GM19025 (cell line): ENCODE results near the gene LSG1.
"Not testable (repeated sequence)": the region's sequence is repeated elsewhere in the genome, so short reads cannot be mapped to it uniquely, and the experiment has no call there.

Source experiments
- ATAC-seq: cut with Tn5 transposase; IDR thresholded peaks from one replicate; pipeline ENCODE4 v1.9.1; 2021; ENCODE audit warnings: mild to moderate bottlenecking, low read depth, moderate library complexity; ENCODE audit not compliant: unreplicated experiment

Gene LSG1

GRCh38 chr3:194658477-194659242 is 13.3 kb downstream of the LSG1 start:
- ATAC-seq, result no peak

- no peak for ATAC-seq
Measured at GRCh38 chr3:194657439-194657838, 14.6 kb downstream of the LSG1 start.

DNA sequence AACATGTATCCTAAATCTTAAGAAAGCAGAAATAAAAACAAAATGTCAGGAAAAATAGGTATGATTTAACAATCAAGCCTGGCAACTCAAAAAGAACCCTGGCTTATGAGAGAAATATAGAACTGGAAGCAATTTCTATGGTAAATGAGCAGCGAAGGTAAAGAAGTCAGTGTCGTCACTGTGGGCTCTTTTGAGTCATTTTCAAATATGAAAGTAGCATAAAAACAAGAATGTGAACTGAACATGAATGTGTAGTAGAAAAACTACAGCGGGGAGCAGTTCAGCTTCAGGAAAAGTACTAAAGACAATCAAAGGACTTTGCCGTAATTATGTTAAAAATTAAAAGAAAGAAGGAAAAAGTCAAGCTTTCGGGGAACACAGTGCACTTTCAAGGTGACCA is 17.5 kb downstream of the LSG1 start:
- peak; percentile 69 for ATAC-seq

DNA sequence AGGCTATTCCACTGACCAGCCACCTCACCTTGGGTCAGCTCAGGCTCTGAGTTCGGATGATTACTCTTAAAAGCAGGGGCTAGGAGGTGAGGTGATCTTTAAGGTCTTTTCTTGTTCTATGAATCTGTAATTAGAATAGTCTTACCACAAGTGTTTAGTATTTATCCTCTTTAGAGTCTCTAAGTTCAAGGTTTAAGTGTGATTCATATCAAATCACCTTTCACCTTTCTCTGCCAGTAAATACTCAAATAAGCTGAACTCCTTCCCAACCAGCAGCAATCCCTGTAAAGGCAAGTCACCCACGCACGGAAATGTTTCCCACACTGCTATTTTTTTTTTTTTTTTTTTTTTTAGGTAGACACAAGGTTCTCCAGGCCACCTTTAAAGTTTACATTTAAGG is 24.2 kb downstream of the LSG1 start:
- no peak for ATAC-seq

DNA sequence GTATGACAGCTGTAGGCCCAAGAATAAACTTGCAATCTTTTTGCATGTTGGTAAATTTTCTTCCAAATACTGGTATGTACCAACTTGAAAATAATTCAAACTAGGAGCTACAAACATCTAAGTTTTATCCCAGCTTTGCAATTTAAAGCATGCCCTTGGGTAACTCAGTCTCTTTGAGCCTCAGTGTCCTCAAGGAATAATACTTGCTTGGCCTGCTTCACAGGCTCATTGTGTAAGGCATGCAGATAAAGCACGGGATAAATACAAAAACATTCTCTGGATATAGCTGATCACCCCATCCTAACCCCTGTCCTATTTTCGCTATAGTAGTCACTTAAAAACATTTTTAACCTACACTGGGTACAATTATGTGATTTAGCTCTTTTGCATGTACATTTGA is 29.2 kb downstream of the LSG1 start:
- ATAC-seq, result no peak

DNA sequence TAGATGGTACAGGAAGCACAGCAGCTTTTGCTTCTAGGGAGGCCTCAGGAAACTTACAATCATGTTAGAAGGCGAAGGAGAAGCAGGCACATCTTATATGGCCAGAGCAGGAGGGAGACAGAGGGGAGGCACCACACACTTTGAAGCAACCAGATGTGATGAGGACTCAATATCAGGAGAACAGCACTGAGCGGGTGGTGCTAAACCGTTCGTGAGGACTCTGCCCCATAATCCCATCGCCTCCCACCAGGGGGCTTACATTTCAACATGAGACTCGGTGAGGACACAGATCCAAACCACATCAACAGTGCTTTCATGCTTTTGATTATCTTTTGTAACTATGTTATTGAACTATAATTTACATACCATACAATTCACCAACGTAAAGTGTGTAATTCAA is 31.2 kb downstream of the LSG1 start:
- ATAC-seq, result no peak

DNA sequence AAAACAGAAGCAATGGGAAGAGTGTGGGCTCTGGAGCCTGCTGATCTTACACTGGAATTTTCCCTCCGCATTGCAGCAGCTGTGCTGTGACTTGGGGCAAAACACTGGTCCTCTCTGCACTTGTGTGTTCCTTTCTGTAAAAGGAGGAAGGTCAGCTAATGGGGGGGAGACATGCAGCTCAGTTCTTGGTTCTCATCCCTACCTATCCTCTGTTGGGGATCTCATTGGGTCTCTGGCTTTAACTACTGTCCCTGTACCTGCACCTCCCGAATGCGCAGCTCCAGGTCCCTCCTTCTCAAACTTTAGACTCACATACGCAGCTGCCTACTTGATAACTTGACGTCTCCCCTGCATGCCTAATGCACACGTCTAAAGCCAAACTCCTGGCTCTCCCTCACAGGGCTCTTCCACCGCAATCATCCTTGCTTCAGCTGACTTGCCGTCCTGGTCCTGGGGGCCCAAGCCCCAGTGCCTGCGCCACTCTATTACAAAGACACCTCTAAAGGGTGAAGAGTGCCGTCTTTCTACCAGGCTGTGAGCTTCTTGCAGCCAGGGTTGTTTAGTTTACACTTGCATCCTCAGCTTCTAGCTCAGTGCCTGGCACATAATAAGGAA is 32.9 kb downstream of the LSG1 start:
- ATAC-seq, result no peak

DNA sequence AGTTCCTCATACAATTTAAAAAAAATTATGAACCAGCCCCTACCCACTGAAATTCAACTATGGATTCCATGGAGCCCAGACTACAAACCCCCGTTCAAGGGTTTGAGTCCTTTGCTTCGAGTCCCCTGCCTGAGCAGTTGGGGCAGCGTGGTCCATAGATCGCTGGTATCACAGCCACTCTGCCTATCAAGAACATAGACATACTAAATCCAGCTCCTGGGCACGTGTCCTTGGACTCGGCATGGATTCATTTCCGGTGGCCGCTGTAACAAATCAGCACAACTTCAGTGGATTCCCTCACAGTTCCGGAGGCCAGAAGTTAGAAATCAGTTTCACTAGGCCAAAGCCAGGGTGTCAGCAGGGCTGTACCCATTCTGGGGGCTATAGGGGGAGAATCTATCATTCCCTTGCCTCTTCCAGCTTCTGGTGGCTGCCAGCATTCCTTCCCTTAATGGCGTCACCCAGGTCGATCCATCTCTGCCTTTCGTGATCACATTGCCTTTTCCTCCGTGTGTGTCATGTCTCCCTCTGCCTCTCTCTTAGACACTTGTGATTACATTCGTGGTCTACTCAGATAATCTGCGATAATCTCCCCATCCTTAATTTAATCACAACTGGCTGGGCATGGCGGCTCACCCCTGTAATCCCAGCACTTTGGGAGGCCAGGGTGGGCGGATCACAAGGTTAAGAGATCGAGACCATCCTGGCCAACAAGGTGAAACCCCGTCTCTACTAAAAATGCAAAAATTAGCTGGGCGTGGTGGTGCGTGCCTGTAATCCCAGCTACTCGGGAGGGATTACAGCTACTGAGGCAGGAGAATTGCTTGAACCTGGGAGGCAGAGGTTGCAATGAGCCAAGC is 34.2 kb downstream of the LSG1 start:
- no peak for ATAC-seq

- ATAC-seq, result no peak
Measured at GRCh38 chr3:194637066-194637465, 34.9 kb downstream of the LSG1 start.

GRCh38 chr3:194633349-194634004 is 38.5 kb downstream of the LSG1 start, which contains the start of gene TMEM44:
Gene TMEM44, minus strand, starts transcription at chr3:194633419. Its CDS starts 204 bp downstream, at chr3:194633215.
- ATAC-seq, result peak; percentile 73

DNA sequence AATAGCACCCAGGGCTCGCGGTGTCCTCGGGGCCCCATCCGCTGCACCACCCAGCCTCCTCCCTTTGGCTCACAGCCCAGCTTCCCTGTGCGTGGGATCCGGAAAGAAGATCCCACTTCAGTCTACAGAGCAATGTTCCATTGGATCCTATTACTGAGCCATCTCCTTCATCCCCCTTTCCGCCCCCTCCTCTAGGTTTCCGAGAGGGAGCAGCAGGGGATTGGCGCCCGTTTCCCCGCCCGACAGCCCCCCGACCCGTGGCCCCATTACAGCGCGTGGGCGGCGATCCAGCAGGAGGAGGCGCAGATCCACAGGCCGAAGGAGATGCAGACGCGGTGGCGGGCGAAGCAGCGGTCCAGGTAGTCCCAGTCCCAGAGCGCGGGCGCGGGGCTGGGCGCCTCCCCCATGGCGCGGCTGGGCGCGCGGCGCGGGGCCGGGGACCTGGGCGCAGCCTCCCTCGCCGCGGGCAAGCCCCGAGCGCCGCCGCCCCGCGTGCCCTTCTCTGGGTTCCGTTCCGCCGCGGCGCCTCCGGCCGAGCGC is 39.1 kb downstream of the LSG1 start:
- ATAC-seq, result peak; percentile 53

DNA sequence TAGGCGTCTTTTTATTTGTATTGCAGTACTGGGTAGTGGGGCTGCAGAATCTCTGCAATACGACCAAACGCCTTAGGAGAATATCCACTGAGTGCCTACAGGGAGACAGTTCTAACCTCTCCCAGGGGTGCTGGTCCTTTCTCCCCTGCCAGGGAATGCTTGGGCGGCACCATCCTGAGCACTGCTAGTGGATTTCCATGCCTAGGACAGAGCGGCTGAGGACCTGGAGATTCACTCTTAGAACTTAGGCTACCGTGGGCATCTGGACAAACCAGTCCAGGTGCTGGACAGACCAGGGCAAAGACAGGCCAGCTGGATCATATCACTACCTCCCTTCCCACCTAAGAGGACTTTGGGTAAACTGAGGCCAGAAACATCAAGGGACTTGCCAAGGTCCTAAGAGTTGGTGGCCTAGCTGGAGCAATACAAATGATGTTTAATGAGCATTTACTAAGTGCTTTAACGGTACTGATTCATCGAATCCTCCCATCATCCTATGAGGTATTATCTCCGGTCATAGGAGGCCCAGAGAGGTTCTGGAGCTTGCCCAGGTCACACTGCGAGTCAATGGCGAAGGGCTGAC is 39.7 kb downstream of the LSG1 start:
- no peak for ATAC-seq

GRCh38 chr3:194631696-194632095 is 40.3 kb downstream of the LSG1 start:
- ATAC-seq, result no peak

DNA sequence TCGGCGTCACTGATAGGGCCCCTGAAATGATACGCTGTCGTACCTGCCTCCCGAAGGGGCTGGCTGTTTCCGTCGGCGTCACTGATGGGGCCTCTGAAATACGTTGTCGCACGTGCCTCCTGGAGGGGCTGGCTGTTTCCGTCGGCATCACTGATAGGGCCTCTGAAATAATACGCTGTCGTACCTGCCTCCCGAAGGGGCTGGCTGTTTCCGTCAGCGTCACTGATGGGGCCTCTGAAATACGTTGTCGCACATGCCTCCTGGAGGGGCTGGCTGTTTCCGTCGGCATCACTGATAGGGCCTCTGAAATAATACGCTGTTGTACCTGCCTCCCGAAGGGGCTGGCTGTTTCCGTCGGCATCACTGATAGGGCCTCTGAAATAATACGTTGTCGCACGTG is 41.3 kb downstream of the LSG1 start:
- not testable (repeated sequence) for ATAC-seq

DNA sequence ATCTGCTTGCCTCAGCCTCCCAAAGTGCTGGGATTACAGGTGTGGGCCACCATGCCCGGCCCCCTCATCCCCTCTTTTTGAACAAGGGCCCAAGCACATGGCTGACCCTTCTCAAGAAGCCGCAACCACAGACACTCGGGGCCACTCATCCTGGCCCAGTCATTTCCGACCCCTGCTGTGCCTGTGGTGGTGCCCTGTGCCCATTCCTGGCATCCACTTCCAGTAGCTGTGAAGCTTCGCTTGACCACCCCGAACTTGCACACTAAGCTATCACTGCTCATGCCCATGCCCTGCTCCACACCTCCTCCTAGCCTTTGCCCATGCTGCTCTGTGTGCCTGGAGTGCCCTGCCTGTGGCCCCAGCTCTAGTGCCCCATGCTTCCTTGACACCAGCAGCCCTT is 47.0 kb downstream of the LSG1 start:
- no peak for ATAC-seq

- no peak for ATAC-seq
Measured at GRCh38 chr3:194623449-194624290, 48.3 kb downstream of the LSG1 start.

- no peak for ATAC-seq
Measured at GRCh38 chr3:194622621-194623340, 49.2 kb downstream of the LSG1 start.

DNA sequence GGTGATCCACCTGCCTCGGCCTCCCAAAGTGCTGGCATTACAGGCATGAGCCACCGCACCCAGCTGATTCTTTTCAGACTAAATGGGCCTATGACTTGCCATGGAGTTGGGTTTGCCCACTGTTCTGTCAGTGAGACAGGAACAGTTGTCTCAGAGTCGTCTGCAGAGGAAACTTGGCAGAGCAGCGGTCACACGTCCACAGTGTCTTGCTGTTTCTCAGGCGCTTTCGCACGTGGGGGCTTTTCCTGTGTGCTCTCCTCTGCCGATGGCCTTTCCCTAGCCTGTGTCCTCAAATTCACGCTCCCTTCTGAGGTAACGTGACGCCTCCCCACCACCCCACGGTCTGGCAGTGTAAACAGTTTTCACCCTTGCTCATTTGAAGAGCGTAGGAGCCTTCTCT is 50.0 kb downstream of the LSG1 start:
- ATAC-seq, result no peak

- no peak for ATAC-seq
Measured at GRCh38 chr3:194620196-194620595, 51.8 kb downstream of the LSG1 start.
